H1 (cell line): ENCODE data around the gene OXER1. TPM values are rescaled to one million over a fixed set of nuclear protein-coding genes. Genes with fewer than 3 reads are reported as not detected.

ENCODE experiments used
- CTCF ChIA-PET: fragments of 300-600 bp; sonication (Branson Sonifier 250); formaldehyde crosslinking; loops from one replicate; lab custom pipeline; 2021; ENCODE audit not compliant: partially characterized antibody; lab: Charles Lee
- POLR2A ChIA-PET: fragments of 300-600 bp; sonication (Branson Sonifier 250); formaldehyde crosslinking; loops from one replicate; lab custom pipeline; 2021; ENCODE audit warnings: inconsistent platforms; ENCODE audit not compliant: partially characterized antibody; lab: Charles Lee
- DNase-seq, 2 experiments: peaks; one replicate each; pipeline versions ENCODE4 v3.0.0 to v3.0.0-alpha.2; 2010 to 2022; ENCODE audit warnings: low spot score in 2 of 2, low read depth in 1 of 2, mixed read lengths in 1 of 2
- FAIRE-seq: peaks from 2 replicates; lab custom pipeline; 2011; peaks lifted over from hg19 to GRCh38; lab: Jason Lieb, UNC
- H2AFZ ChIP-seq: 2 replicates; pipeline ENCODE4 v1.8.1; 2012; ENCODE audit warnings: low read length, inconsistent platforms
- H2AK5ac ChIP-seq: 2 replicates; pipeline ENCODE4 v1.6.1; 2013; ENCODE audit warnings: low read depth, low read length
- H2BK120ac ChIP-seq: replicated peaks from 2 replicates; pipeline ENCODE3; 2013; ENCODE audit warnings: low read depth, low read length, inconsistent platforms
- H2BK12ac ChIP-seq: 2 replicates; pipeline ENCODE4 v1.6.1; 2013; ENCODE audit warnings: low read depth, low read length
- H2BK15ac ChIP-seq: 2 replicates; pipeline ENCODE4 v1.6.1; 2013; ENCODE audit warnings: low read length
- H2BK20ac ChIP-seq: 2 replicates; pipeline ENCODE4 v1.6.1; 2013; ENCODE audit warnings: low read length
- H2BK5ac ChIP-seq: 2 replicates; pipeline ENCODE4 v1.6.1; 2013; ENCODE audit warnings: low read depth, low read length
- H3K14ac ChIP-seq: 2 replicates; pipeline ENCODE4 v1.6.1; 2013; ENCODE audit warnings: inconsistent platforms; ENCODE audit not compliant: insufficient read length
- H3K18ac ChIP-seq: 2 replicates; pipeline ENCODE4 v1.6.1; 2013; ENCODE audit warnings: low read length; ENCODE audit errors: extremely low read depth
- H3K23ac ChIP-seq: 2 replicates; pipeline ENCODE4 v1.6.1; 2013; ENCODE audit warnings: inconsistent platforms; ENCODE audit not compliant: insufficient read length
- H3K23me2 ChIP-seq: 2 replicates; pipeline ENCODE4 v1.6.1; 2013; ENCODE audit warnings: low read depth, low read length
- H3K27ac ChIP-seq: 2 replicates; pipeline ENCODE4 v1.6.1; 2011; ENCODE audit warnings: low read depth, low read length, inconsistent platforms
- H3K27me3 ChIP-seq, 4 experiments: replicated peaks in 1 of 4; 1 replicate in 1 of 4; 2 replicates in 3 of 4; pipeline versions ENCODE4 v1.6.1 to v1.8.1; 2011 to 2013; ENCODE audit warnings: low read length in 3 of 4, mild to moderate bottlenecking in 3 of 4, inconsistent platforms in 2 of 4, mixed read lengths in 2 of 4, moderate library complexity in 1 of 4; ENCODE audit not compliant: control insufficient read depth in 3 of 4, insufficient read depth in 3 of 4; ENCODE audit errors: extremely low read depth in 1 of 4
- H3K36me3 ChIP-seq, 4 experiments: 2 replicates each; pipeline versions ENCODE4 v1.6.1 to v1.8.1; 2011 to 2013; ENCODE audit warnings: mild to moderate bottlenecking in 4 of 4, low read length in 3 of 4, moderate library complexity in 2 of 4, control low read depth in 1 of 4, inconsistent platforms in 1 of 4; ENCODE audit not compliant: insufficient read depth in 4 of 4, control insufficient read depth in 2 of 4
- H3K4ac ChIP-seq: replicated peaks from 2 replicates; pipeline ENCODE3; 2013; ENCODE audit warnings: low read length, low read depth, mixed read lengths, inconsistent platforms; ENCODE audit not compliant: insufficient read length
- H3K4me1 ChIP-seq, 4 experiments: replicated peaks in 1 of 4; 1 replicate in 1 of 4; 2 replicates in 3 of 4; pipeline versions ENCODE4 v1.6.1 to v1.8.1; 2011 to 2013; ENCODE audit warnings: low read length in 3 of 4, inconsistent platforms in 2 of 4, mixed read lengths in 1 of 4; ENCODE audit not compliant: insufficient read depth in 4 of 4, control insufficient read depth in 3 of 4
- H3K4me2 ChIP-seq, 2 experiments: 2 replicates each; pipeline versions ENCODE4 v1.6.1 to v1.8.1; 2011 to 2013; ENCODE audit warnings: low read depth in 2 of 2, low read length in 2 of 2, control low read depth in 1 of 2, inconsistent platforms in 1 of 2, mild to moderate bottlenecking in 1 of 2; ENCODE audit not compliant: insufficient read depth in 1 of 2
- H3K4me3 ChIP-seq, 4 experiments: fragments of 200-600, 300-600 bp in 1 of 4; sonication (generic), shearing (Covaris generic), sonication (Bioruptor Twin) in 1 of 4; 2 replicates each; pipeline versions ENCODE4 v1.5.1 to v1.8.1; 2011 to 2016; ENCODE audit warnings: low read length in 4 of 4, low read depth in 3 of 4, control low read depth in 2 of 4, inconsistent platforms in 2 of 4, mild to moderate bottlenecking in 2 of 4, mixed read lengths in 1 of 4, moderate library complexity in 1 of 4; ENCODE audit not compliant: insufficient read depth in 2 of 4; ENCODE audit errors: extremely low read depth in 1 of 4
- H3K56ac ChIP-seq: replicated peaks from 2 replicates; pipeline ENCODE3; 2013; ENCODE audit warnings: low read depth, mild to moderate bottlenecking, mixed read lengths, low read length, inconsistent platforms; ENCODE audit not compliant: insufficient read length
- H3K79me1 ChIP-seq: 2 replicates; pipeline ENCODE4 v1.6.1; 2013; ENCODE audit warnings: low read depth, low read length, control low read depth
- H3K79me2 ChIP-seq, 2 experiments: 2 replicates each; pipeline versions ENCODE4 v1.6.1 to v1.8.1; 2012 to 2013; ENCODE audit warnings: low read length in 2 of 2, mild to moderate bottlenecking in 2 of 2, inconsistent platforms in 1 of 2; ENCODE audit not compliant: insufficient read depth in 2 of 2, control insufficient read depth in 1 of 2
- H3K9ac ChIP-seq, 4 experiments: replicated peaks in 1 of 4; 1 replicate in 1 of 4; 2 replicates in 3 of 4; pipeline versions ENCODE4 v1.6.1 to v1.8.1; 2011 to 2013; ENCODE audit warnings: low read depth in 3 of 4, low read length in 3 of 4, control low read depth in 2 of 4, mild to moderate bottlenecking in 2 of 4, moderate library complexity in 2 of 4, inconsistent platforms in 1 of 4; ENCODE audit errors: extremely low read depth in 1 of 4
- H3K9me3 ChIP-seq, 2 experiments: 2 replicates each; pipeline versions ENCODE4 v1.6.1 to v1.8.1; 2012 to 2013; ENCODE audit warnings: mild to moderate bottlenecking in 2 of 2, moderate library complexity in 2 of 2, control low read depth in 1 of 2, inconsistent platforms in 1 of 2, low read depth in 1 of 2, low read length in 1 of 2, mixed read lengths in 1 of 2; ENCODE audit not compliant: insufficient read depth in 2 of 2
- H4K20me1 ChIP-seq, 2 experiments: replicated peaks in 1 of 2; 2 replicates each; pipeline versions ENCODE3 to v1.8.1; 2011 to 2013; ENCODE audit warnings: inconsistent platforms in 2 of 2, low read length in 2 of 2, mild to moderate bottlenecking in 1 of 2; ENCODE audit not compliant: insufficient read depth in 2 of 2, control insufficient read depth in 1 of 2
- H4K5ac ChIP-seq: 2 replicates; pipeline ENCODE4 v1.6.1; 2013; ENCODE audit warnings: low read length, low read depth, mixed read lengths, inconsistent platforms; ENCODE audit not compliant: insufficient read length
- H4K8ac ChIP-seq: 2 replicates; pipeline ENCODE4 v1.8.0; 2013; ENCODE audit warnings: mild to moderate bottlenecking, moderate library complexity, low read length, inconsistent platforms; ENCODE audit not compliant: insufficient read depth; ENCODE audit errors: extremely low read depth
- H4K91ac ChIP-seq: replicated peaks from 2 replicates; pipeline ENCODE3; 2013; ENCODE audit warnings: low read length, mixed read lengths, inconsistent platforms; ENCODE audit not compliant: insufficient read length
- CBX5 ChIP-seq: fragments of 300-800, 300-1000 bp; sonication (generic); IDR thresholded peaks from 2 replicates; pipeline ENCODE4 v1.7.1; 2016; ENCODE audit warnings: antibody characterized with exemption, low read length, low read depth
- GABPA ChIP-seq: IDR thresholded peaks from 2 replicates; pipeline ENCODE4 v1.6.1; 2011; ENCODE audit warnings: mild to moderate bottlenecking, low read length, moderate library complexity, borderline replicate concordance; ENCODE audit not compliant: insufficient read depth
- KDM5A ChIP-seq: fragments of 200-600 bp; IDR thresholded peaks from 2 replicates; pipeline ENCODE4 v1.7.1; 2012; ENCODE audit warnings: mild to moderate bottlenecking, low read length, inconsistent platforms, mixed read lengths
- TBP ChIP-seq: IDR thresholded peaks from 2 replicates; pipeline ENCODE4 v1.6.1; 2011; ENCODE audit warnings: low read depth, low read length, improper control_type of control experiment
- ZNF274 ChIP-seq: IDR thresholded peaks from 2 replicates; pipeline ENCODE4 v1.7.0; 2012; ENCODE audit warnings: low read length, borderline replicate concordance; ENCODE audit errors: extremely low read depth
- WGBS, 2 experiments: shearing (Covaris generic) in 1 of 2; methylation state at CpG; one replicate each; pipeline versions ENCODE4 v1.1.6 to v1.1.7; 2013 to 2015; ENCODE audit warnings: low lambda C conversion rate in 2 of 2, mixed read lengths in 2 of 2, inconsistent platforms in 1 of 2, low coverage in 1 of 2, missing lambda C conversion rate in 1 of 2; ENCODE audit not compliant: insufficient replicate concordance in 2 of 2, insufficient coverage in 1 of 2, insufficient read length in 1 of 2; ENCODE audit errors: extremely low coverage in 1 of 2, missing lambda C conversion rate in 1 of 2; 5-methylcytosine and 5-hydroxymethylcytosine counted together
- polyA plus RNA-seq, 7 experiments: library from polyadenylated mRNA; depleted of rRNA in 3 of 7; stranded (reverse) in 5 of 7; unstranded in 2 of 7; fragments of >200 nt in 5 of 7; fragments of 200-250 nt in 2 of 7; gene quantifications; 1 replicate in 5 of 7; 2 replicates in 1 of 7; 4 replicates in 1 of 7; pipeline versions ENCODE4 v1.2.1 to v1.2.3, GENCODE V29; 2011 to 2013; ENCODE audit warnings: missing spikeins in 2 of 7, mixed read lengths in 2 of 7
- total RNA-seq: library from RNA; stranded (reverse); fragmentation: NEBNext Ultra II Directional; extraction: Animal tissue kit (Norgen Biotek cat#: 25700); gene quantifications from 2 replicates; pipeline ENCODE4 v1.2.1, GENCODE V29; 2021

OXER1 gene
- total and polyA plus RNA-seq, 2 of the 8 experiments (the other 6 are each of a cell fraction or from before 2014, with no cell fraction given), result 1.2 to 2.9 TPM

DNA sequence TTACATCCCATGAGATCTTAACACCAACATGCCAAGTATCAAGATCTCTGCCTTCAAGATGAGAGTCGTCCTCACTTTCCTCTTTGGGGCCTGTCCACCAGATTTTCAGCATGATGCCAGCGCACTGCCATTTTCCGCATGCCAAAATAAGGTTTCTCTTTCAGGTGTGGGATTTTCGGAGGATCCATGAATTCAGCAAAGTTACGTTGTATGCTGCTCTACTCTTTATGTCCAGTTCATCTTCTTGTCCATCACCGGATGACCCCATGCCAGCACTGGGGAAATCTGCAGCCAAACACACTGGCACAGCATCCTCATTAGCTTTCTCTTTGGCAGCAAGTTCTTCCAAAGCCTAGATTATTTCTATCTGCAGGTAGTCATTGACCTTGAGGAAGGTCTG lies 33.3 kb upstream of the OXER1 start:
- no peak for DNase-seq
- Histone ChIP-seq H3K9me3 (no peaks in the 10 kb centered on the region), H3K27me3 (peaks cover 0 to 6% (median 3%) of the 10 kb centered on the region in 4 experiments; a peak in 3 of 7 replicates), H2AFZ (no peak overlapping the region), H2BK15ac (no peak overlapping the region), H3K23ac (no peak overlapping the region), H3K4ac (no peak overlapping the region), H2BK20ac (0 out of 2 replicates have a peak overlapping the region, but pooled peaks have one; percentile 6), H3K27ac (no peak overlapping the region), H3K4me2 (no peak overlapping the region), H3K9ac (no peak overlapping the region), H3K79me1 (no peaks in the 10 kb centered on the region), H3K4me1 (peaks cover 0 to 3% (median 2%) of the 10 kb centered on the region in 4 experiments; a peak in 5 of 7 replicates), H3K79me2 (no peaks in the 10 kb centered on the region), H3K18ac (no peak overlapping the region), H2BK120ac (no peak overlapping the region), H2BK5ac (no peak overlapping the region), H4K8ac (no peak overlapping the region), H3K56ac (no peak overlapping the region), H4K20me1 (no peaks in the 10 kb centered on the region), H3K23me2 (peaks cover 6% of the 10 kb centered on the region; the same call in 1 of the 2 replicates), H2AK5ac (no peak overlapping the region), H2BK12ac (no peak overlapping the region), H4K91ac (no peak overlapping the region), H3K14ac (no peak overlapping the region), H3K36me3 (no peaks in the 10 kb centered on the region), H3K4me3 (no peak overlapping the region), H4K5ac (no peak overlapping the region)
- CTCF ChIA-PET, result no interaction called here
- WGBS, 2 experiments, result 88% methylated on average over 6 of the region's 6 CpGs; no CpG with 5 or more reads in 1 of the 2 experiments
- FAIRE-seq, result no peak
- POLR2A ChIA-PET, result no interaction called here
- TF ChIP-seq GABPA (no peak), CBX5 (no peak), TBP (no peak), ZNF274 (no peak), KDM5A (no peak)
